HG02610 (cell line): ENCODE data around the gene SLC7A9.
"Not testable (repeated sequence)": the region's sequence is repeated elsewhere in the genome, so short reads cannot be mapped to it uniquely, and the experiment has no call there.

ENCODE experiments used
- ATAC-seq: cut with Tn5 transposase; IDR thresholded peaks from one replicate; pipeline ENCODE4 v1.9.1; 2021; ENCODE audit warnings: mild to moderate bottlenecking, moderate library complexity; ENCODE audit not compliant: unreplicated experiment

SLC7A9 gene

DNA sequence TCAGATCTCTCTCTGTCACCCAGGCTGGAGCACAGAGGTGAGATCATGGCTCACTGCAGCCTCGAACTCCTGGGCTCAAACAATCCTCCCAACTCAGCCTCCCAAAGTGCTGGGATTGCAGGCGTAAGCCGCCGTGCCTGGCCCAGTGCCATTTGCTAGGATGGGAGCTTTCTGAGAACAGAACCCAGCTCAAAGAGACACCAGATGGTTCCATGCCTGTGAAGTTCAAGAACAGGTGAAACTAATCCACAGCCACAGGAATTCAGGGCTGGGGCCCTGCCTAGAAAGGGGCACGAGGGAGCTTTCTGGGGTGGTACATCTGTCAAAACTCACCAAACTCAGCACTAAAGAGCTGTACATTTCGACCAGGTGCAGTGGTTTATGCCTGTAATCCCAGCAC lies 4.2 kb downstream of the SLC7A9 start:
- no peak for ATAC-seq

DNA sequence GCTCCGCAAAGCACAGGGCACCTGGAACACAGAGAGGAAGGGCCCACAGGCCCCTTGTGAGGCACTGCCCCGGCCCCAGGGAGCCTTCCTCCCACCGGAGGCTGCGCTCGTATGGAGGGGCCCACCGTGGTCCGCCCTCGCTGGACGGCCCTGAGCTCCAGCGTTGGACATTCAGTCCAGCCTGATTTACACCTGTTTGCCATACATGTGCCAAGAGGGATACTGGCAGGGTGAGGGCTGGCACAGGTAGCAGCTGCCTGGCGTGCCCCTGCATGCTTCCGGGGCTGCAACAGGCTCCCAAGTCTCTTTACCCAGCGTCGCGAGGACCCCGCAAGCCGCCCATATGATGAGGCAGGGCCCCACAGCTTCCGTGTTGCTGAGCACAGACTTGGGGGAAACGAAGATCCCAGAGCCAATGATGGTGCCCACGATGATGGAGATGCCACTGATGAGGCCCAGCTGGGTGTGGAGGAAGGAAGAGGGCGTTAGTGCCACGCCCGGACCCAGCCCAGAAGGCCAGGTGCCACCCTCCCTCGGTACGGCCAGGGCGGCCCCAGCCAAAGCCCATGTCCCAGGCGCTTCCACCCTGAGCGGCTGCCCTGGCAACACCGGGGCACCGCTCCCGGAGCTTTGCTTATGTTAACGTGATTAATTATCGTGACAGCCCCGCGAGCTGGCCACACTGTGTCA lies 5.1 kb downstream of the SLC7A9 start:
- no peak for ATAC-seq

DNA sequence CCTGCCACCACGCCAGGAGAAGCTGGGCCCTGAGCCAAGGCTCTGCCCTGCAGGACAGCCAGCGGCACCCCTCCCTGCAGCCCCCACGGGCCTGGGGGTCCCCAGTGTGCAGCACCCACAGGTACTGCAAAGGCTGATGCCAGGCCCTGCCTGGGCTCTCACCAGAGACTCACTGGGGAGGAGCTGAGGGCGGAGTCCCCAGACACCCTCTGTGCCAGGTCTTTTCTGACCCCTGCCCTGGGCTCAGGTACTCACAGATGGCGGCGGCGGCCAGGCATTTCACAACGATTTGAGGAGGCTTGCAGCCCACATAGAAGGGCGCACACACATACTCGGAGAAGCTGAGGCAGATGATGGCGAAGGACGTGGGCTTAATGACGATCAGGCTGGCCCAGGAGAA lies 5.7 kb downstream of the SLC7A9 start:
- ATAC-seq, result no peak

DNA sequence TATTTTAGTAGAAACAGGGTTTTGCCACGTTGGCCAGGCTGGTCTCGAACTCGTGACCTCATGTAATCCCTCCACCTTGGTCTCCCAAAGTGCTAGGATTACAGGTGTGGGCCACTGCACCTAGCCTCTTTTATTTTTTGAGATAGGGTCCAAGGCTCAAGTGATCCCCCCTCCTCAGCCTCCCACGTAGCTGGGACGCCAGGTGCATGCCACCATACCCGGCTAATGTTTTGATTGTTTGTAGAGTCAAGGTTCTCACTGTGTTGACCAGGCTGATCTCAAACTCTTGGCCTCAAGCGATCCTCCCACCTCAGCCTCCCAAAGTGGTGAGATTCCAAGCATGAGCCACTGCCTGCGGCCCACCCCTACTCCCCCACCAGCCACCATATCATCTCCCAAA lies 6.3 kb downstream of the SLC7A9 start:
- no peak for ATAC-seq

DNA sequence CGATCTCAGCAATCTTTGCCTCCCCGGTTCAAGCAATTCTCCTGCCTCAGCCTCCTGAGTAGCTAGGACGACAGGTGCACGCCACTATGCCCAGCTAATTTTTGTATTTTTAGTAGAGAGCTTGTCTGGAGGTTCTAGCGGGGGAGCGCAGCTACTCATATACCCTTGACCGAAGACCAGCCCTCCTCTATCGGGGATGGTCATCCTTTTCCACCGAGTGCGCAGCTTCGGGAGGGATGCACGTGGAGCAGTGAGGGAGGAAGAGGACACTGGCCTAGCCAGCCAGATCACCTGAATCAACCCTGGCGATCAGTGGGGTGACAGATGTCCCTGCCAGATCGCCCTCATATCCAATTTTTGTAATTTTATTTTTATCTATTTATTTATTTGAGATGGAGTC lies 6.8 kb downstream of the SLC7A9 start:
- ATAC-seq, result no peak

DNA sequence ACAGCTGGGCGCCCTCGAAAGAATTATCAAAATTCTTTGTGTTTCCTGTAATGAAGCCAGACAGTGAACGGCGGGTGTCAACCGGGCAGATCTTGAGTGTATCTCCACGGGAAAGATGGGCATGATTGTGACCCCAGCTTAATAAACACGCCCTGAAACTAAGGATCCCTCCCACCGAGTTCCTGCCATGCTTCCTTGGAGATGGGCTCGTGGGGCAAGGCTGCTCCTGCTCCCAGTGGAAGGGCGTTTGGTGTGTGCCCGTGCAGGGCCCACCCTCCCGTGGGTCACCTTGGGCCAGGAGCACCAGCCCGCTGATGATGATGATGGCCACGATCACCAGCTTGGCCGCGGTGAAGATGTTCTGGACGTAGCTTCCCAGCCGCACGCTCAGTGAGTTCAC lies 7.4 kb downstream of the SLC7A9 start:
- no peak for ATAC-seq

DNA sequence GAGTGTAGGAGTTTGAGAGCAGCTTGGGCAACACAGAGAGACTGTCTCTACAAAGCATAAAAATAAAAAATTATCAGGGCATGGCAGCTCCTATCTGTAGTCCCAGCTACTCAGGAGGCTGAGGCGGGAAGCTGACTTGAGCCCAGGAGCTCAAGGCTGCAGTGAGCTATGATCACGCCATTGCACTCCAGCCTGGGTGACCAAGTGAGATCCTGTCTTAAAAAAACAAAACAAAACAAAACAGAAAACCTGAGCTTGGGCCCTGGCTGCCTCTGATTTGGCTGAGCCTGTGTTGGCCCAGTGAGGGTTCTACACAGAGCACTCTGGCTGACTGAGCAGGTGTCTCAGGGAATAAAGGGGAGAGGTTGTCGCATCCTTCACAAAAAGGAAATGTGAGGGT lies 8.0 kb downstream of the SLC7A9 start:
- ATAC-seq, result no peak

DNA sequence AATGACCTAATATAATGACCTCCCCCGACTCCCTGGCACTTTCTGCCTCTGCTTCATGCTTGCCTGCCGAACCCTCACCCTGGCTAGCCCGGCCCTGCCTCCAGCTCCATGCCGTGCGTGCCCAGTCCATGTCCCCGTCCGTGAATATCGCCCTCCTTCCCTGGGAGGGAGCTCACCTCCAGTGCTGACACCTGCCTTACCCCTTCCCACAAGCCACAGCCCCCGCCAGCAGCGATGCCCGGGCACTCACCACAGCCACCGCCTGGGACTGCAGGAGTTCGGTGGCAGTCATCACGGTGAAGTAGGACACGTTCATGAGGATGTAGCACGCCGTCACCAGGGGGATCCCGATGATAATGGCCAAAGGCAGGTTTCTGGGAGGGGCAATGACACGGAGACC lies 10.0 kb downstream of the SLC7A9 start:
- ATAC-seq, result no peak

DNA sequence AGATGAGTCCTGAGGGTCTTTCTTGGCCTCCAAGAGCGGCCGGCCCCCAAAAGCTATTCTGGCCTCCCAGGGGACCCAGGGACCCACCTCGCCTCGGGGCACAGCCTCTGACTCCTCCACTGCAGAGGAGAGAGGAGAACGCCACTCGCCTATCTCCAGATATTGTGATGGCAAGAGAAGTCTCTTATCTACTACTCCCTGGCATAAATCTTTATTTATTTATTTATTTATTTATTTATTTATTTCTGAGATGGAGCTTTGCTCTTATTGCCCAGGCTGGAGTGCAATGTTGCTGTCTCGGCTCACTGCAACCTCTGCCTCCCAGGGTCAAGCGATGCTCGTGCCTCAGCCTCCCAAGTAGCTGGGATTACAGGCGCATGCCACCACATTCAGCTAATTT lies 11.0 kb downstream of the SLC7A9 start:
- no peak for ATAC-seq

DNA sequence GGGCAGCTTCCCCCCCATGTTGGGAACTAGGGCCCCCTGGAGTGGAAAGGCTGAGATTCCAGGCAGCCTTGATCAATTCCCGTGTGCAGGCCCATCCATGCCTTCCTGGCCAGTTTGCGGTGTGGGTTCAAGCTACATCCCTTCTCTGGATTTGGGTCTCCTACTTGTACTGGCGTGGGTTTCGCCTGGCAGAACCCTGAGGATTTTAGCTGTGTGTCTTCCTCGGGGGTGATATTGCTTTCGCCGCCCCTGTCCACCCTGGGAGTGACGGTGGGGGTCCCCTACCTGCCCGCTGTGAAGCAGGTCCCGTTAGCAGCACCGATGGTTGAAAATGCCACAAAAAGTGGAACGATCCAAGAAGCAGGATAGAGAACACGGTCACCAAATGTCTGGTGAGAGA lies 11.4 kb downstream of the SLC7A9 start:
- no peak for ATAC-seq

DNA sequence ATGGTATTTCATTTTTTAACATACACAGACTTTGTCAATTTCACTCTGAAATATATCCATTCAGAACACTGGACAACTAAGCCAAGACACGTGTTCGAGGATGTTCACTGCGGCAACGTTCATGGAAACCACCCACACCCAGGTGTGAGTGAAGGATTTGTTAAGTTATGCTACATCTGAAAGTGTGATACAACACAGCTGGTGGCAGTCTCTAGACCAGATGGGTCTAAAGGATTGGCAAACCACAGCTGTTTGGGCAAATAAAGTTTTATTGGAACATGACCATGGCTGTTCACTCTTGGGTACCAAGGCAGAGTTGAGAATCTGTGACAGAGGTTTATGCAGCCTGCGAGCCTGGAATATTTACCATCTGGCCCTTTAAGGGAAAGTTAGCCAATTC lies 12.0 kb downstream of the SLC7A9 start:
- ATAC-seq, result no peak

DNA sequence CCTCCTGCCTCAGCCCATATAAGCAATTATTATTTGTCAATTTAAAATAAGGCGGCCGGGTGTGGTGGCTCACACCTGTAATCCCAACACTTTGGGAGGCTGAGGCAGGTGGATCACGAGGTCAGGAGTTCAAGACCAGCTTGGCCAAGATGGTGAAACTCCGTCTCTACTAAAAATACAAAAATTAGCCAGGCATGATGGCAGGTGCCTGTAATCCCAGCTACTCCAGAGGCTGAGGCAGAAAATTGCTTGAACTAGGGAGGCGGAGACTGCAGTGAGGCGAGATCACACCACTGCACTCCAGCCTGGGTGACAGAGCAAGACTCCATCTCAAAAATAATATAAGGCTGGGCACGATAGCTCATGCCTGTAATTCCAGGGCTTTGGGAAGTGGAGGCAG lies 12.7 kb downstream of the SLC7A9 start:
- not testable (repeated sequence) for ATAC-seq

DNA sequence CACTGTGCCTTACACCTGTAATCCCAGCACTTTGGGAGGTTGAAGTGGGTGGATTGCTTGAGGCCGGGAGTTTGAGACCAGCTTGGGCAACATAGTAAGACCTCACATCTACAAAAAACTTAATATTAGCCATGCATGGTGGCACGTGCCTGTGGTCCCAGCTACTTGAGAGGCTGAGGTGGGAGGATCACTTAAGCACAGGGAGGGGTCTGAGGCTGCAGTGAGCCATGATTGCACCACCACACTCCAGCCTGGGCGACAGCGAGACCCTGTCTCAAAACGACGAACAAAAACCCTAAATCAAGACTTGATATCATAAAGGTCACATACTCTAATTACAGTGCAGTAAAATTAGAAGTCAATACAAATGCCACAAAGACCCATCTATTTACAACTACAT lies 17.4 kb downstream of the SLC7A9 start:
- no peak for ATAC-seq

DNA sequence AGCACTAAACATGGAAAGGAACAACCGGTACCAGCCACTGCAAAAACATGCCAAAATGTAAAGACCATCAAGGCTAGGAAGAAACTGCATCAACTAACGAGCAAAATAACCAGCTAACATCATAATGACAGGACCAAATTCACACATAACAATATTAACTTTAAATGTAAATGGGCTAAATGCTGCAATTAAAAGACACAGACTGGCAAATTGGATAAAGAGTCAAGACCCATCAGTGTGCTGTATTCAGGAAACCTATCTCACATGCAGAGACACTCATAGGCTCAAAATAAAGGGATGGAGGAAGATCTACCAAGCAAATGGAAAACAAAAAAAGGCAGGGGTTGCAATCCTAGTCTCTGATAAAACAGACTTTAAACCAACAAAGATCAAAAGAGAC lies 21.5 kb downstream of the SLC7A9 start:
- not testable (repeated sequence) for ATAC-seq

DNA sequence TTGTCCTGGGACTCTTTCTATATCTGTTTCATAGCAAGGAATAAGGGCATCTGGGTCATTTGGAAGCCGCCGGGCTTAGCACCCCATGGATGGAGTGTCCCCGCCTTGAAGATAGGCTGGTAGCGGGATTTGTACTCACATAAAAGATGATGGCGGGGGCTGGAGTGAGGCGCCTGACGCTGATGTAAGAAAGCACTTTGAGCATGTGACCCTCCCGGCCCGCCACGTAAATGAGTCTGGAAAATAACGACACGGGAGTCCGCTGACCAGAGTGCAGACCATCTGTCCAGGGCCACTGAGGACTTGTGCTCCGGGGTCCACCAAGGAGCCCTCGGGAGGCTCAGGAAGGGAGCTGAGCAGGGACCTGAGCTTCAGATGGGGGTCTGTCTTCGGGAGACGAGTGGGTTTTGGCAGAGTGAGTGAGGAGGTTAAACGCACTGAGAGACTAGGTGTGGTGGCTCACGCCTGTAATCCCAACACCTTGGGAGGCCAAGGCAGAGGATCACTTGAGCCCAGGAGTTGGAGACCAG lies 25.8 kb downstream of the SLC7A9 start:
- no peak for ATAC-seq

DNA sequence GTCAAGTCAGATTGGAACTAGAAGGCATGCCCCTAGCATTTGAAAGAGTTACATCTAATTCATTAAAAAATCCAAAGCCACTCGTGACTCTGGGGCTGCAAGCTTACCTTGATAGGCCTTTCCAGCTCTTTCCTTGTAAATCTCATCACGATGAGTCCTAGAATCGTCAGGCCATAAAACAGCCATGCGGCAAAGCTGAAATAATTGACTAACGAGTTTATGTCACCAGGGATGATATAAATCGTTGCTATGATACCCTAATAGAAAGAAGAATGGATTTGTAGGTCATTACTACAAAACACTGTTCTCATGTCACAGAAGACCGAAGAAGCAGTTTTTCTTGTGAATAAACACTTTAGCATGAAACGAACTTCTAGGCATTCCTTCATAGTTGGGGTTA lies 27.5 kb downstream of the SLC7A9 start:
- no peak for ATAC-seq

DNA sequence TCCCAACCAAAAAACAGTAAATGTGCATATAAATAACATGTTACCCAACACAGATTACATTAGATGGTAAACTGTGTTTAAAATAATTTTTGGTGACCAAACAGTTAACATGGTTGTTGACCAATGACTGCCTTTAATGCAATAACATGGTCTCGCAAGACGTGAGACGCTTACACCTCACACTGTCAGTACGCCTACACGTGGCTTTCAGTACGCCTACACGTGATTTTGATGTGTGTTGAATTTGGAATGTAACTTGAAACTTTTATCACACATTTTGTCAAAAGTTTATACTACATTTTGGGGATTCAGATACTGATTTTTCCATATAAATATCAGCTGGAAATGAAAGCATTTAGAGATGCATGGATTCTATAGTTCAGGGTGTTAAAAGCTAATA lies 32.0 kb downstream of the SLC7A9 start:
- no peak for ATAC-seq

DNA sequence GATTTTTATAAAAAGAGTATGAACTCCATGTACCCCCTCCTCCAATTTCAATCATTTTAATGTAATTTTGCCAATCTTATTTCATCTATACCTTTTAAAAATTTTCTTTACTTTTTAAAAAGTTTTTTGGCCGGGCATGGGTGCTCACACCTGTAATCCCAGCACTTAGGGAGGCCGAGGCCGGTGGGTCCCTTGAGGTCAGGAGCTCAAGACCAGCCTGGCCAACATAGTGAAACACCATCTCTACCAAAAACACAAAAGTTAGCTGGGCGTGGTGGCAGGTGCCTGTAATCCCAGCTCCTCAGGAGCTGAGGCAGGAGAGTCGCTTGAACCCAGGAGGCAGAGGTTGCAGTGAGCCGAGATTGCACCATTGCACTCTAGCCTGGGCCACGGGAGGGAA lies 36.2 kb downstream of the SLC7A9 start:
- ATAC-seq, result not testable (repeated sequence)

DNA sequence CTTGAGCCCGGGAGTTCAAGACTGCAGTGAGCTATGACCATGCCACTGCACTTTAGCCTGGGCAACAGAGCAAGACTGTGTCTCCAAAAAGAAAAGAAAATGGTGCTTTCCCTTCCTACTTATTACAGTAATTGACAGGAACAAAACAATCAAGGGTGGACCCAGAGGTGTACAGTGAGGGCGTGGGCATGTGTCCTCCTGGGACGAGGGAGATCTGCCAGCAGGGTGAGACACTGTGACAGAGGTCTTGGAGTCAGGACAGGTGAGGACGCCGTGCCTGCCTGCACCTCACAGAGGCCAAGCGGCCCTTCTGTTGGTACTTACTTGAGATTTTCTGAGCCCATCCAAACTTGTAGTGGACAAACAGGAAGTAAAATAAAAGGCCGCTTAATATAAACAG lies 36.7 kb downstream of the SLC7A9 start:
- ATAC-seq, result not testable (repeated sequence)

DNA sequence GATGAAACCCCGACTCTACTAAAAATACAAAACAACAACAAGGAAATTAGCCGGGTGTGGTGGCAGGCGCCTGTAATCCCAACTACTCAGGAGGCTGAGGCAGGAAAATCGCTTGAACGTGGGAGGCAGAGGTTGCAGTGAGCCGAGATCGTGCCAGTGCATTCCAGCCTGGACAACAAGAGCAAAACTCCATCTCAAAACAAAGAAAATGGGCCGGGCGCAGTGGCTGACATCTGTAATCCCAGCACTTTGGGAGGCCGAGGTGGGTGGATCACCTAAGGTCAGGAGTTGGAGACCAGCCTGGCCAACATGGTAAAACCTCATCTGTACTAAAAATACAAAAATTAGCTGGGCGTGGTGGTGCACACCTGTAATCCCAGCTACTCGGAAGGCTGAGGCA lies 37.5 kb downstream of the SLC7A9 start:
- not testable (repeated sequence) for ATAC-seq

DNA sequence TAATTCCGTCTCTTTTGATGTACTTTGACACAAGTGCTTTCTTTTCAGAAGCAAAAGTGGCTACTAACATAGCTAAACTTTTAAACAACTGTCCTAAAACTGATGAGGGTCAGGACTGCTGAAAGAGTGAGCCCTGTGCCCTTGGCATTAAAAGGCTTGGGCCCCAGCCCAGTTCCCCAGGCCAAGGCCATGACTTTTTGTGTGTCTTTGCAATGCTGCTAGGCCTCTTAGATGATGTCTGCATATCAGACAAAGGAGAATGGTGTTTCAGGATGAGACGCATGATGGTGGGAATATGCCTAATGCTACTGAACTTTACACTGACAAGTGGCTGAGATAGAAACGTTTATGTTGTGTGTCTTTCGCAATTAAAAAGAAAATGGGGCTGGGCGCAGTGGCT lies 38.0 kb downstream of the SLC7A9 start:
- no peak for ATAC-seq

DNA sequence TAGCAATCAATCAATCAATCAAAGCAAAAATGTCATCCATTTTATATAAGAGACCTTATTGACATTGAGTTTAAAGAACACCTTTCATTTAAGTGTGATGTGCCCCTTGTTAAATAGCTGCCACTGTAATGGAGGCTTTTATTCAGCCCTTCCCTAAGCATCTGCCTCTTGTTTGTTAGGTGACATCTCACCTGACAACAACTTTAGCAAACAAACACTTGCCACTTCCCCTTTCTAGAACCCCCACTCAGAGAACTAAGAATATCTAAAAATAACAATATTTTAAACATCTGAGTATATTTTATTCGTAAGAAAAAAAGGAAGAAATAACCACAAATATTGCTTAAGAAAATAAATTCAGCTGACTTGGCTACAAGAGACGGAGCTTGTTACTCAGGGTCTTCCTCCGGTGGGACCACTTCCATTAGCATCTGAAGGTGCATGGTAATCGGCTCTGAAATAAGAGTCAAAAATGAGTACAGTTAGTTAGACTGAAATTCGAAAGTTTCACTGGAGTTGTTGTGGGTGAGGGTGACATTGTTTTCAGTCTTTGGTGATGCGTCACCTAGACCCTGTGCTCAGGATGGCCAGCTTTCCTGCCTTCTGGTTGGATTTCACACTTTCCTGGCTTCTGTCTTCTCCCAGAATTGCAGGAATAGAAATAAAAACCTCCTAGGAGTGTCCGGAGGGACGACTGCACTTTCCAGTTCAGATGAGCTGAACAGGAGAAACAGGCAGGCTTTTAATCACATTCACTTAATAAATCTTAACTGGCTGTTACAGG lies 39.1 kb downstream of the SLC7A9 start:
- ATAC-seq, result no peak
